Measurements from ENCODE around the gene MAN1C1.

MAN1C1 gene

DNA sequence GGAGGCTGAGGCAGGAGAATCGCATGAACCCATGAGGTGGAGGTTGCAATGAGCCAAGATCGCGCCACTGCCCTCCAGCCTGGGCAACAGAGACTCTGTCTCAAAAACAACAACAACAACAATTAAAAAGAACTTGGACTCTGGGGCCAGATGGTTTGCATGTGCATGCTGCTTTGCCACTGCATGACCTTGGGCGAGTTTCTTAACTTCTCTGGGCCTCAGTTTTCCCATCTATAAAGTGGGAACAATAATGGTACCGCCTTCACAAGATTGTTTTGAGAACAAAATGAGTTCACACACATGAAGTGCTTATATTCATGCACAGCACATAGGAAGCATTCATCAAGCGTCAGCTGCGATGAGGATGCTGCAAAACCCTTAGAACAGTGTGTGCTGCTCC is 74.6 kb downstream of the MAN1C1 start:
- H4K20me1 ChIP-seq (ENCODE audit: insufficient read depth), result no peaks in the 10 kb centered on the region
- TF ChIP-seq, protein P1, sequence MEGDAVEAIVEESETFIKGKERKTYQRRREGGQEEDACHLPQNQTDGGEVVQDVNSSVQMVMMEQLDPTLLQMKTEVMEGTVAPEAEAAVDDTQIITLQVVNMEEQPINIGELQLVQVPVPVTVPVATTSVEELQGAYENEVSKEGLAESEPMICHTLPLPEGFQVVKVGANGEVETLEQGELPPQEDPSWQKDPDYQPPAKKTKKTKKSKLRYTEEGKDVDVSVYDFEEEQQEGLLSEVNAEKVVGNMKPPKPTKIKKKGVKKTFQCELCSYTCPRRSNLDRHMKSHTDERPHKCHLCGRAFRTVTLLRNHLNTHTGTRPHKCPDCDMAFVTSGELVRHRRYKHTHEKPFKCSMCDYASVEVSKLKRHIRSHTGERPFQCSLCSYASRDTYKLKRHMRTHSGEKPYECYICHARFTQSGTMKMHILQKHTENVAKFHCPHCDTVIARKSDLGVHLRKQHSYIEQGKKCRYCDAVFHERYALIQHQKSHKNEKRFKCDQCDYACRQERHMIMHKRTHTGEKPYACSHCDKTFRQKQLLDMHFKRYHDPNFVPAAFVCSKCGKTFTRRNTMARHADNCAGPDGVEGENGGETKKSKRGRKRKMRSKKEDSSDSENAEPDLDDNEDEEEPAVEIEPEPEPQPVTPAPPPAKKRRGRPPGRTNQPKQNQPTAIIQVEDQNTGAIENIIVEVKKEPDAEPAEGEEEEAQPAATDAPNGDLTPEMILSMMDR (conservative IDR thresholded peaks at IDR 0.05; ENCODE audit: low read depth, low read length), result no peak

DNA sequence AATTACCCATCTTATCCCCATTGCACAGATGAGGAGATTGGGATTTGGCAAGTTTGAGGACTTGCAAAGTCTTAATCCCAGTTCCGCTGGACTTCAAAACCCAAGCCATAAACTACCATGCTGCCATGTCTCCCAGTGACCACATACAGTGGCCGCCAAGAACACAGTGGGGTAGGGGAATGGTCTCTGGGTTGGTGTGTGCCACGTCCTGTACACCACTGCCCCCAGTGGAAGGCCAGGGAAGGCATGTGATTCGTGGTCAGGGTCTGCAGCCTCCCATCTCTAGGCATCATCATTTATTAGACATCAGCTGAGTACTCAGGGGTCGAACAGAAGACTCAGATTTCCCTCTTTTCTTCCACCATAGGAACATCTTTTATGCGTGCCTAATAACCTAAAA is 76.0 kb downstream of the MAN1C1 start:
- Histone ChIP-seq H3K4me3 (IDR thresholded peaks at IDR 0.05; ENCODE audit: insufficient read depth, low read depth, low read length) (no peak overlapping the region), H3K27me3 (ENCODE audit: insufficient read depth, low read depth) (no peaks in the 10 kb centered on the region), H3K27ac (no peak overlapping the region), H2AFZ (ENCODE audit: low read depth) (no peak overlapping the region), H3K9ac (no peak overlapping the region), H3K36me3 (ENCODE audit: insufficient read depth) (no peaks in the 10 kb centered on the region), H3K79me2 (ENCODE audit: insufficient read depth, low read depth) (peaks cover 4% of the 10 kb centered on the region; the same call in 1 of the 2 replicates), H4K20me1 (ENCODE audit: insufficient read depth) (no peaks in the 10 kb centered on the region), H3K4me1 (ENCODE audit: low read depth, poor library complexity, severe bottlenecking) (peaks cover 18% of the 10 kb centered on the region), H3K4me2 (no peak overlapping the region)
- TF ChIP-seq, protein P1 (conservative IDR thresholded peaks at IDR 0.05; ENCODE audit: low read depth, low read length), result peak; percentile 63

More for the DNA sequence above, 74.6 kb downstream of the MAN1C1 start:
- H3K79me2 ChIP-seq (ENCODE audit: insufficient read depth, low read depth), result peaks cover 4% of the 10 kb centered on the region; the same call in 1 of the 2 replicates
- no peak overlapping the region for H3K4me3 ChIP-seq (IDR thresholded peaks at IDR 0.05; ENCODE audit: insufficient read depth, low read depth, low read length)
- H3K27ac ChIP-seq, result no peak overlapping the region
- H3K27me3 ChIP-seq (ENCODE audit: insufficient read depth, low read depth), result no peaks in the 10 kb centered on the region
- no peak overlapping the region for H3K4me2 ChIP-seq
- no peak overlapping the region for H3K9ac ChIP-seq
- H3K4me1 ChIP-seq (ENCODE audit: low read depth, poor library complexity, severe bottlenecking), result peaks cover 18% of the 10 kb centered on the region
- H3K36me3 ChIP-seq (ENCODE audit: insufficient read depth), result no peaks in the 10 kb centered on the region
- H2AFZ ChIP-seq (ENCODE audit: low read depth), result no peak overlapping the region

DNA sequence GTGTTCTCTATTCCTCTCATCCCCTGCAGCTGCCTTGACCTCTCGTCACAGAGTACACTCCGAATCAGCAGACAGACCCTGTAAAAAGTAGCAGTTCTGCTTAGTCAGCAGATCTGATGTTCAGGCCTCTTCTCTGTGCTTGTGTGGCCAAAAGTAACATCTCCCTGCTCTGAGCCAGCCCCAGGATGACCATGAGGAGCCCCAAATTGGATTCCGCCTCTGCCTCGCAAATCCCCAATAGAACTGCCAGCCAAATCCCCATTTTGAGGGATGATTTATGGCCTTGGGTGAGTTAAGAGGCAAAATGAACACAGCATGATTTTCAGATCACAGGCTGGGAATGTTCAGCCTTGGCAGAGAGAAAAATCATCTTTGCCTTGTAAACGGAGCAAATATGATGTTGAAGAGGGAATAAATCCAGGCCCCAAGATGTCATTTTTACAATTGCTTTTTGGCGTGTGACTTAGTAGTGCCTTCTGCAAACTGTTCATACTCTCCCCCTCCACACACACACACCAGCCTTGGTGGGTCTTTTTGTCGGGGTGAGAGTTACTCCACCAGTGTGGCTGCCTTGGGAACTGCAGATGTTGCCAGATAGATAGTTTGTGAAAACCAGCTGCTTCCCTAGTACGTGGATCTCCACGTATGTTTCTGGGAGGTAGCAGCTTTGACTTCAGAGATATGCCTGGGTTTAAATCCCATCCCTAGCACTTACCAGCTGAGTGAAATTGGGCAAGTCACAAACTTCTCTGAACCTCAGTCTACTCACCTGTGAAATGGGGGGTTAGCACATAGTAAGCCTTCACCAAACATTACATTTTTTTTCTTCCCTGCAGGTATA is 77.8 kb downstream of the MAN1C1 start:
- Histone ChIP-seq H3K4me2 (no peak overlapping the region), H3K9ac (no peak overlapping the region), H3K27me3 (ENCODE audit: insufficient read depth, low read depth) (no peaks in the 10 kb centered on the region), H3K4me1 (ENCODE audit: low read depth, poor library complexity, severe bottlenecking) (peaks cover 18% of the 10 kb centered on the region), H2AFZ (ENCODE audit: low read depth) (no peak overlapping the region), H3K79me2 (ENCODE audit: insufficient read depth, low read depth) (peaks cover 4% of the 10 kb centered on the region; the same call in 1 of the 2 replicates), H4K20me1 (ENCODE audit: insufficient read depth) (no peaks in the 10 kb centered on the region), H3K36me3 (ENCODE audit: insufficient read depth) (no peaks in the 10 kb centered on the region), H3K27ac (no peak overlapping the region), H3K4me3 (IDR thresholded peaks at IDR 0.05; ENCODE audit: insufficient read depth, low read depth, low read length) (no peak overlapping the region)
- TF ChIP-seq, protein P1 (conservative IDR thresholded peaks at IDR 0.05; ENCODE audit: low read depth, low read length), result no peak

DNA sequence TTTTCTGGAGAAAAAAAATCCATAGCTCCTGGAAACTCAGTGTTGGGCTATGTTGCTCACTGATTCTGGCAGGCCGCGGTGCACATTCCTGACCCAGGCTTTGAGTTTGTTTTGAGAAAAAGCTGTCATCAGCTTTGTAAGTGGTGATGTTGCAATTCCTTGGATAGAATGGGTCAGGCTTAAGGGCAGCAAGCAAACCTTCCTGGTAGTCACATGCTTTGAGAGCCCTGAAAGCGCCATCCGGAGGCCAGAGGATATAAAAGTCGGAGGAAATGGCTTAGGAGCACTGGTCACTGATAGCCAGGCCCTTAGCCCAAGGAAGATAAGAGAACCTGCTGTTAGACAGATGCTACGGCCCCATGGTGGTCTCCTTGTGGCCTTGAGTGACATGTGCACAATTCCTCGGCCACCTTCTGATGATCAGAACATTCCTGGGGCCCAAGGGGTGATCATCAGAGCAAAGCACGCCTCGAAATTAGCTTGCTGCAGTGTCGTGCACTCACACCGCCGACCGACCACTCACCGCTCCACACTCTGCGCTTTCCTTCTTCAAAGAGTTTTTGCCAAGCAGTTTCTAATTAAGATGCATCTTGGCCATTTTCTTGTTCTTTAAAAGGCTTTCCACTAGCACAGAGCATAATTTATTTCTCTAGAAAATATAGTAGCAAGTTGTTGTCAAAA is 78.6 kb downstream of the MAN1C1 start:
- H3K79me2 ChIP-seq (ENCODE audit: insufficient read depth, low read depth), result peaks cover 4% of the 10 kb centered on the region; the same call in 1 of the 2 replicates
- TF ChIP-seq, protein P1 (conservative IDR thresholded peaks at IDR 0.05; ENCODE audit: low read depth, low read length), result no peak
- H3K36me3 ChIP-seq (ENCODE audit: insufficient read depth), result no peaks in the 10 kb centered on the region
- no peak overlapping the region for H3K9ac ChIP-seq
- no peaks in the 10 kb centered on the region for H4K20me1 ChIP-seq (ENCODE audit: insufficient read depth)
- H3K4me2 ChIP-seq, result no peak overlapping the region
- H3K4me3 ChIP-seq (IDR thresholded peaks at IDR 0.05; ENCODE audit: insufficient read depth, low read depth, low read length), result no peak overlapping the region
- no peak overlapping the region for H2AFZ ChIP-seq (ENCODE audit: low read depth)
- peaks cover 18% of the 10 kb centered on the region for H3K4me1 ChIP-seq (ENCODE audit: low read depth, poor library complexity, severe bottlenecking)
- no peaks in the 10 kb centered on the region for H3K27me3 ChIP-seq (ENCODE audit: insufficient read depth, low read depth)
- H3K27ac ChIP-seq, result no peak overlapping the region
